ENCODE measurements around the gene MTHFS. TPM values are rescaled to one million over a fixed set of nuclear protein-coding genes. Genes with fewer than 3 reads are reported as not detected.

MTHFS gene
- total RNA-seq (10 to 100 TPM in 2 of 4 donors, 1 to 10 TPM in 2; 6.9 to 31.0 (median 9.5) TPM), polyA plus RNA-seq (10 to 100 TPM; 37.0 to 59.9 (median 46.2) TPM)

DNA sequence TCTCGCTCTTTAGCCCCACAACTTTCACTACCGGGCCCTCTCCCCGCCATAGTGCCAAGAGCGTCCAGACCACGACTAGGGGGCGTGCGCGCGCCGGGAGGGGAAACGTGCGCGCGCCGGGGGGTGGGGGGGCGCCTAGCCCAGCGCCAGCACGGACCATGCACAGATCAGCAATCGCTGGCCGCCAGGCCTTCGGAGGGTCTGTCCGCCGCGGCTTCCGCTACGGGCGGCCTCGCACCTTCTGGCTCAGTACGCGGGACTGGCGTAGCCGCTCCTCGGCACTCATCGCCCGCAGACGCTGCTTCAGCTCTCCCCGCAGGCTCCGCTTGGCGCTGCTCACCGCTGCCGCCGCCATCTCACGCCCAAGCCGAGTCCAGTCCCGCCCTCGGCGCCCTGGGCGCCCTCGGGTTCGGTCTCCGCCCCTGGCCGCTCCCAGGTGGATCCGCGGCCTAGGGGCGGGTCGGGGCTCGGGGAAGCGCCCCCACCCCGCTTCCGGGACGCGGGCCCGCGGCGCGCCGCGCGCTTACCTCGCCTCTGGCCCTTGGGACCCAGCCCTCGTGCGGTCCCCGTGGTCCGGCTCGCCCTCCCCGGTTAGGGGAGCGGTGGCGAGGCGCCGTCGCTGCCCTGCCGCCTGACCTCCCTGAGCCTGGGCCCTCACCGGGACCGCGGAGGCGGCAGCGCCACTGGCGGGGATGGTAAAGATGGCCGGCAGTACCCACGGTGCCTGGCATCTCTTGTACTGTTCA, at the start of gene MTHFS:
MTHFS (minus strand) TSS at position 381 of the 746 bp plus-strand sequence; CDS start at position 355, 26 bp downstream.
- DNase-seq, result peak; percentile 82
- peak in 3 of 4 donors; percentile 55 to 70 (median 56) for TF ChIP-seq POLR2AphosphoS5 (IDR thresholded peaks at IDR 0.05)
- no peak for TF ChIP-seq POLR2A (IDR thresholded peaks at IDR 0.05)
- TF ChIP-seq EP300 (IDR thresholded peaks at IDR 0.05), result no peak
- TF ChIP-seq, protein P1, sequence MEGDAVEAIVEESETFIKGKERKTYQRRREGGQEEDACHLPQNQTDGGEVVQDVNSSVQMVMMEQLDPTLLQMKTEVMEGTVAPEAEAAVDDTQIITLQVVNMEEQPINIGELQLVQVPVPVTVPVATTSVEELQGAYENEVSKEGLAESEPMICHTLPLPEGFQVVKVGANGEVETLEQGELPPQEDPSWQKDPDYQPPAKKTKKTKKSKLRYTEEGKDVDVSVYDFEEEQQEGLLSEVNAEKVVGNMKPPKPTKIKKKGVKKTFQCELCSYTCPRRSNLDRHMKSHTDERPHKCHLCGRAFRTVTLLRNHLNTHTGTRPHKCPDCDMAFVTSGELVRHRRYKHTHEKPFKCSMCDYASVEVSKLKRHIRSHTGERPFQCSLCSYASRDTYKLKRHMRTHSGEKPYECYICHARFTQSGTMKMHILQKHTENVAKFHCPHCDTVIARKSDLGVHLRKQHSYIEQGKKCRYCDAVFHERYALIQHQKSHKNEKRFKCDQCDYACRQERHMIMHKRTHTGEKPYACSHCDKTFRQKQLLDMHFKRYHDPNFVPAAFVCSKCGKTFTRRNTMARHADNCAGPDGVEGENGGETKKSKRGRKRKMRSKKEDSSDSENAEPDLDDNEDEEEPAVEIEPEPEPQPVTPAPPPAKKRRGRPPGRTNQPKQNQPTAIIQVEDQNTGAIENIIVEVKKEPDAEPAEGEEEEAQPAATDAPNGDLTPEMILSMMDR (IDR thresholded peaks at IDR 0.05), result peak in 3 of 4 experiments; percentile 3 to 52 (median 28)
- intact Hi-C loops (cut with DNase I), result loop anchor here (2.0 to 10.0 kb wide), 4 partner anchors 26 to 258 kb away; partner anchors contain the start of genes FAH and ZFAND6
- peaks cover 0 to 13% (median 8%) of the 10 kb centered on the region in 4 donors for H3K4me1 ChIP-seq
- H3K4me3 ChIP-seq, result peak within 1 kb of the TSS; percentile 52 to 96 (median 70)
- no peaks in the 10 kb centered on the region for H3K9me3 ChIP-seq
- no peaks in the 10 kb centered on the region for H3K36me3 ChIP-seq
- H3K27me3 ChIP-seq, result no peaks in the 10 kb centered on the region
- H3K27ac ChIP-seq, result peak within 1 kb of the TSS; percentile 86 to 98 (median 89)
- WGBS, 2 donors, result 0 to 1% methylated on average over 90 of the region's 90 CpGs

DNA sequence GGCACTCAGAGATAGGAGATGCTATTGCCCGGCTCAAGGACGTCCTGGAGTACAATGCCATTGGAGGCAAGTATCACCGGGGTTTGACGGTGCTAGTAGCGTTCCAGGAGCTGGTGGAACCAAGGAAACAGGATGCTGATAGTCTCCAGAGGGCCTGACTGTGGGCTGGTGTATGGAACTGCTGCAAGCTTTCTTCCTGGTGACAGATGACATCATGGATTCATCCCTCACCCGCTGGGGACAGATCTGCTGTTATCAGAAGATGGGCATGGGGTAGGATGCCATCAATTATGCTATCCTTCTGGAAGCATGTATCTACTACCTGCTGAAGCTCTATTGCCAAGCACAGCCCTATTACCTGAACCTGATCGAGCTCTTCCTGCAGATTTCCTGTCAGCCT, 47.8 kb upstream of the MTHFS start:
- WGBS, 2 donors, result 80 to 91% methylated on average over 7 of the region's 7 CpGs
- intact Hi-C loops (cut with DNase I), result no loop called here
- TF ChIP-seq POLR2A (IDR thresholded peaks at IDR 0.05), result no peak
- TF ChIP-seq, protein P1 (IDR thresholded peaks at IDR 0.05), result no peak
- TF ChIP-seq POLR2AphosphoS5 (IDR thresholded peaks at IDR 0.05), result no peak
- TF ChIP-seq EP300 (IDR thresholded peaks at IDR 0.05), result no peak

GRCh38 chr15:79943820-79944219, 47.0 kb upstream of the MTHFS start:
- TF ChIP-seq POLR2A (IDR thresholded peaks at IDR 0.05), result no peak
- TF ChIP-seq, protein P1 (IDR thresholded peaks at IDR 0.05), result no peak
- no peak for TF ChIP-seq POLR2AphosphoS5 (IDR thresholded peaks at IDR 0.05)
- TF ChIP-seq EP300 (IDR thresholded peaks at IDR 0.05), result no peak
- intact Hi-C loops (cut with DNase I), result no loop called here
- Histone ChIP-seq H3K9me3 (no peaks in the 10 kb centered on the region), H3K27me3 (peaks cover 0 to 3% (median 0%) of the 10 kb centered on the region in 3 donors), H3K4me1 (no peaks in the 10 kb centered on the region), H3K27ac (no peak overlapping the region), H3K36me3 (no peaks in the 10 kb centered on the region), H3K4me3 (no peak overlapping the region)
- WGBS, 2 donors, result 36 to 66% methylated on average over 1 of the region's 1 CpG
- no peak for DNase-seq

More for the DNA sequence above, 47.8 kb upstream of the MTHFS start:
- Histone ChIP-seq H3K4me1 (no peaks in the 10 kb centered on the region), H3K36me3 (no peaks in the 10 kb centered on the region), H3K27ac (no peak overlapping the region), H3K27me3 (peaks cover 0 to 3% (median 0%) of the 10 kb centered on the region in 3 donors), H3K9me3 (no peaks in the 10 kb centered on the region), H3K4me3 (no peak overlapping the region)
- no peak for DNase-seq

DNA sequence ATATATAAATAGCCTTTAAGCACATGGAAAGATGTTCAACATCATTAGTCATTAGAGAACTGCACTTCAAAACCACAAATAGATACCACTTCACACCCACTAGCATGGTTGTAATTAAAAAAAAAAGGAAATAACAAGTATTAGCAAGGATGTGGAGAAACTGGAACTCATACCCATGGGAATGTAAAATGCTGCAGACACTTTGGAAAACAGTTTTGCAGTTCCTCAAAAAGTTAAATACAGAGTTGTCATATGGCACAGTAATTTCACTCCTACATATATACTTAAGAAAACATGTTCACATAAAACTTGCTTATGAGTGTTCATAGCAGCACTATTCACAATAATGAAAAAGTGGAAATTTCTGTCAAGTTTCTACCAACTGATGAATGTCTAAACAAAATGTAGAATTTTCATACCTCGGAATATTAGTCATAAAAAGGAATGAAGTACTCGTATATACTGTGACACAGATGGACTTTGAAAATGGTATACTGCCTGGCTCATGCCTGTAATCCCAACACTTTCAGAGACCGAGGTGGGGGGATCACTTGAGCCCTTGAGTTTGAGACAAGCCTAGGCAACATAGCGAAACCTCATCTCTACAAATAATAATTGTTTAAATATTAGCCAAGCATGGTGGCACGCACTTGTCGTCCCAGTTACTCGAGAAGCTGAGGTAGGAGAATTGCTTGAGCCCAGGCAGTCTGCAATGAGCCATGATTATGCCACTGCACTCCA, 46.1 kb upstream of the MTHFS start:
- Histone ChIP-seq H3K4me3 (no peak overlapping the region), H3K9me3 (no peaks in the 10 kb centered on the region), H3K27me3 (peaks cover 0 to 3% (median 0%) of the 10 kb centered on the region in 3 donors), H3K27ac (no peak overlapping the region), H3K4me1 (no peaks in the 10 kb centered on the region), H3K36me3 (no peaks in the 10 kb centered on the region)
- DNase-seq, result no peak
- WGBS, 2 donors, result 81 to 85% methylated on average over 7 of the region's 7 CpGs
- intact Hi-C loops (cut with DNase I), result no loop called here
- TF ChIP-seq EP300 (IDR thresholded peaks at IDR 0.05) (no peak), POLR2A (IDR thresholded peaks at IDR 0.05) (no peak), POLR2AphosphoS5 (IDR thresholded peaks at IDR 0.05) (no peak)
- TF ChIP-seq, protein P1 (IDR thresholded peaks at IDR 0.05), result no peak
